ENCODE measurements around the gene MYOM3.

DNA sequence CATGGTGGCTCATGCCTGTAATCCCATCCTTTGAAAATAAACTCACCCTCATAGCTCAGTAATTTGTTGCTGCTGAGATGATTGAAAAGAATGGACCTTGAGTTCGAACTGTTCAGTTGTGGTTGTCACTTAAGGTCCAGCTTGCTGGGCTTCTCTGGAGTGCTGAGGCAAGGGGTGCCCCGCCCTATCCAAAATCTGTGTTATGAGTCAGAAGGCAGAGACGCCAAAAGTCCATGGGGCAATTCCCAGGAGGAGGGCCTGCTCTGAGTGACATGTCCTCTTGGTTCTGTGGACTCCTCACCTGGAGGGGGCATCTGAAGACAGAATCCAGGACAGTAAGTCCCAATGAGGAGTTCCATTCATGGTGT is 64.8 kb downstream of the MYOM3 start:
- TF ChIP-seq, protein P1, sequence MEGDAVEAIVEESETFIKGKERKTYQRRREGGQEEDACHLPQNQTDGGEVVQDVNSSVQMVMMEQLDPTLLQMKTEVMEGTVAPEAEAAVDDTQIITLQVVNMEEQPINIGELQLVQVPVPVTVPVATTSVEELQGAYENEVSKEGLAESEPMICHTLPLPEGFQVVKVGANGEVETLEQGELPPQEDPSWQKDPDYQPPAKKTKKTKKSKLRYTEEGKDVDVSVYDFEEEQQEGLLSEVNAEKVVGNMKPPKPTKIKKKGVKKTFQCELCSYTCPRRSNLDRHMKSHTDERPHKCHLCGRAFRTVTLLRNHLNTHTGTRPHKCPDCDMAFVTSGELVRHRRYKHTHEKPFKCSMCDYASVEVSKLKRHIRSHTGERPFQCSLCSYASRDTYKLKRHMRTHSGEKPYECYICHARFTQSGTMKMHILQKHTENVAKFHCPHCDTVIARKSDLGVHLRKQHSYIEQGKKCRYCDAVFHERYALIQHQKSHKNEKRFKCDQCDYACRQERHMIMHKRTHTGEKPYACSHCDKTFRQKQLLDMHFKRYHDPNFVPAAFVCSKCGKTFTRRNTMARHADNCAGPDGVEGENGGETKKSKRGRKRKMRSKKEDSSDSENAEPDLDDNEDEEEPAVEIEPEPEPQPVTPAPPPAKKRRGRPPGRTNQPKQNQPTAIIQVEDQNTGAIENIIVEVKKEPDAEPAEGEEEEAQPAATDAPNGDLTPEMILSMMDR (optimal IDR thresholded peaks at IDR 0.05 in 1 of 3, IDR thresholded peaks at IDR 0.05 in 1 of 3, conservative IDR thresholded peaks at IDR 0.05 in 1 of 3; ENCODE audit: extremely low read depth in 1 of 3, insufficient read depth in 2 of 3, low read length in 3 of 3) = no peak
- no peak for TF ChIP-seq EZH2 (IDR thresholded peaks at IDR 0.05; ENCODE audit: low read length)
